Left lung (tissue), 10 donors: Measurements from ENCODE around the gene PGAM4. TPM values are rescaled to one million over a fixed set of nuclear protein-coding genes. Genes with fewer than 3 reads are reported as not detected.
A peak's percentile ranks its signal among the peaks of the same experiment; 100 is the strongest.

Source experiments
- ATAC-seq: fragments of 200-7000 bp; cut with Tn5 transposase; one replicate; pipeline ENCODE4 v1.9.1; 2020; ENCODE audit warnings: moderate library complexity
- DNase-seq, 4 donors: peaks; one replicate each; pipeline ENCODE4 v3.0.0-alpha.2; 2013 to 2020
- H3K27ac ChIP-seq, 2 donors: fragments of 200-600 bp; sonication (generic) in 1 of 2; one replicate each; pipeline versions ENCODE4 v1.5.0 to v1.8.0; 2020 to 2021
- H3K27me3 ChIP-seq, 2 donors: fragments of 200-600 bp; sonication (generic) in 1 of 2; one replicate each; pipeline versions ENCODE4 v1.5.0 to v1.8.0; 2020 to 2021
- H3K36me3 ChIP-seq, 2 donors: fragments of 200-600 bp; sonication (generic) in 1 of 2; one replicate each; pipeline versions ENCODE4 v1.5.0 to v1.8.0; 2020 to 2021
- H3K4me1 ChIP-seq, 2 donors: fragments of 200-600 bp; one replicate each; pipeline ENCODE4 v1.8.0; 2021
- H3K4me3 ChIP-seq, 2 donors: fragments of 200-600 bp; sonication (generic) in 1 of 2; one replicate each; pipeline versions ENCODE4 v1.5.0 to v1.8.0; 2020 to 2021; ENCODE audit warnings: mild to moderate bottlenecking in 1 of 2
- H3K9me3 ChIP-seq, 2 donors: fragments of 200-600 bp; sonication (generic) in 1 of 2; one replicate each; pipeline versions ENCODE4 v1.5.0 to v1.8.0; 2020 to 2021
- intact Hi-C, 2 donors: fragments of 100-400 bp; cut with DNase I; formaldehyde crosslinking; loops; one replicate each; pipeline versions ENCODE4 v1.11.2 to v1.14.2; 2022
- polyA plus RNA-seq, 6 donors: library from polyadenylated mRNA; unstranded; fragments of 120-200 nt; gene quantifications; one replicate each; pipeline ENCODE4 v1.2.1, GENCODE V29; 2013; ENCODE audit not compliant: insufficient read length in 6 of 6
- total RNA-seq, 2 donors: library from RNA; stranded (reverse); fragmentation: NEBNext Ultra II Directional; extraction: Animal tissue kit (Norgen Biotek cat#: 25700); gene quantifications; one replicate each; pipeline ENCODE4 v1.2.1, GENCODE V29; 2021
- TF ChIP-seq, protein P1 (sequence below), 2 donors: fragments of 200-600 bp; sonication (generic) in 1 of 2; IDR thresholded peaks; one replicate each; pipeline versions ENCODE4 v1.5.0 to v1.8.0; 2021; ENCODE audit warnings: antibody characterized with exemption in 2 of 2
- donor health status: DM: no; HTN: yes; CAD: no.
- donor health status: DM: no; HTN: no; CAD: no.

PGAM4 gene
- total and polyA plus RNA-seq, 8 donors, result 0.17 to 1.4 (median 0.64) TPM; not detected in 3

DNA sequence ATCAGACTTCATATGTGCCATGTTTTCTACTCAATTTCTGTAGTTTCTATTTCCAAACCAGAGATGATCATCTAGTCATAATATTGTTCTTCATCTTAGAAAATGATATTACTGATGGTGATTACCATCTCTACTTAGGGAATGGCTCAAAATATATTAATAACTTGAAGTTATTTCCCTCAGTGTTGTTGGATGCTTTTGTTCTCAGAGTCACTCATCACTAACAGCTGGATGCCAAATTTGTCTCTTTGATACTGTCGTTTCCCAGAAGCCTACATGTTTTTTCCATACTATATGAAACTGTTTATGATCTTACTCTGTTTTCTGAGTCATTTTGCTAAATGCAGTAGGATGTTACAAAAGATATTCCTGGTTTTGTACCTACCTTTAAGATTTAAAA lies 8.9 kb downstream of the PGAM4 start:
- TF ChIP-seq, protein P1, sequence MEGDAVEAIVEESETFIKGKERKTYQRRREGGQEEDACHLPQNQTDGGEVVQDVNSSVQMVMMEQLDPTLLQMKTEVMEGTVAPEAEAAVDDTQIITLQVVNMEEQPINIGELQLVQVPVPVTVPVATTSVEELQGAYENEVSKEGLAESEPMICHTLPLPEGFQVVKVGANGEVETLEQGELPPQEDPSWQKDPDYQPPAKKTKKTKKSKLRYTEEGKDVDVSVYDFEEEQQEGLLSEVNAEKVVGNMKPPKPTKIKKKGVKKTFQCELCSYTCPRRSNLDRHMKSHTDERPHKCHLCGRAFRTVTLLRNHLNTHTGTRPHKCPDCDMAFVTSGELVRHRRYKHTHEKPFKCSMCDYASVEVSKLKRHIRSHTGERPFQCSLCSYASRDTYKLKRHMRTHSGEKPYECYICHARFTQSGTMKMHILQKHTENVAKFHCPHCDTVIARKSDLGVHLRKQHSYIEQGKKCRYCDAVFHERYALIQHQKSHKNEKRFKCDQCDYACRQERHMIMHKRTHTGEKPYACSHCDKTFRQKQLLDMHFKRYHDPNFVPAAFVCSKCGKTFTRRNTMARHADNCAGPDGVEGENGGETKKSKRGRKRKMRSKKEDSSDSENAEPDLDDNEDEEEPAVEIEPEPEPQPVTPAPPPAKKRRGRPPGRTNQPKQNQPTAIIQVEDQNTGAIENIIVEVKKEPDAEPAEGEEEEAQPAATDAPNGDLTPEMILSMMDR (IDR thresholded peaks at IDR 0.05), result no peak
- no peak for DNase-seq
- intact Hi-C loops, result no loop called here
- no peak overlapping the region for H3K4me3 ChIP-seq
- H3K9me3 ChIP-seq, result no peaks in the 10 kb centered on the region
- H3K4me1 ChIP-seq, result no peaks in the 10 kb centered on the region
- H3K36me3 ChIP-seq, result no peaks in the 10 kb centered on the region
- no peaks in the 10 kb centered on the region for H3K27me3 ChIP-seq
- H3K27ac ChIP-seq, result no peak overlapping the region
- ATAC-seq, result no peak

GRCh38 chrX:77953708-77954107 lies 15.7 kb downstream of the PGAM4 start:
- ATAC-seq, result peak; percentile 69
- Histone ChIP-seq H3K27ac (no peak overlapping the region), H3K9me3 (no peaks in the 10 kb centered on the region), H3K4me3 (no peak overlapping the region), H3K4me1 (peaks cover 0 to 10% of the 10 kb centered on the region in 2 donors), H3K27me3 (no peaks in the 10 kb centered on the region), H3K36me3 (no peaks in the 10 kb centered on the region)
- DNase-seq, result no peak
- TF ChIP-seq, protein P1 (IDR thresholded peaks at IDR 0.05), result no peak
- intact Hi-C loops, result no loop called here

DNA sequence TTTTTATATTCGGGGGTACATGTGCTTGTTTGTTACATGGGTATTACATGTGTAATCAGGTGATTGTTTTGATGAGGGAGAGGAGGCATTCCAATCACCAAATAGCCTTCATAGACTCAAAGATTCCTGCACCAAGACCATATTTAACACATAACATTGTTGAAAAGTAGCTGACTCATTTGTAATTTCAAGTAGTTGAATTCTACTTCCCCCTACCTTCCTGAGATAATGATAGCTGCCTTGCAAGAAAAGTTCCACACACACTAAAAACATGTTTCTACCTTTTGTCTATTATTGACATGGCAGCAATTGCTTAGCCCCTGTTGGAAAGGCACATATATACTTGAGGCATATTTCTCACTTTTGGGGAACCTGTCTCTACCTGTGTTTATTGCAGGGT lies 16.1 kb downstream of the PGAM4 start:
- intact Hi-C loops, result no loop called here
- Histone ChIP-seq H3K27me3 (no peaks in the 10 kb centered on the region), H3K4me3 (no peak overlapping the region), H3K9me3 (no peaks in the 10 kb centered on the region), H3K27ac (peak overlapping the region in 1 of 2 donors; percentile 18), H3K4me1 (peaks cover 0 to 10% of the 10 kb centered on the region in 2 donors), H3K36me3 (no peaks in the 10 kb centered on the region)
- ATAC-seq (peak; percentile 44), DNase-seq (no peak)
- TF ChIP-seq, protein P1 (IDR thresholded peaks at IDR 0.05), result no peak

- no peaks in the 10 kb centered on the region for H3K27me3 ChIP-seq
- DNase-seq (no peak), ATAC-seq (no peak)
- H3K4me1 ChIP-seq, result peaks cover 0 to 10% of the 10 kb centered on the region in 2 donors
- no peak overlapping the region for H3K4me3 ChIP-seq
- no peak overlapping the region for H3K27ac ChIP-seq
- no peaks in the 10 kb centered on the region for H3K36me3 ChIP-seq
- TF ChIP-seq, protein P1 (IDR thresholded peaks at IDR 0.05), result no peak
- intact Hi-C loops, result no loop called here
- no peaks in the 10 kb centered on the region for H3K9me3 ChIP-seq
These were observed 17.3 kb downstream of the PGAM4 start for GRCh38 chrX:77952173-77952572.

DNA sequence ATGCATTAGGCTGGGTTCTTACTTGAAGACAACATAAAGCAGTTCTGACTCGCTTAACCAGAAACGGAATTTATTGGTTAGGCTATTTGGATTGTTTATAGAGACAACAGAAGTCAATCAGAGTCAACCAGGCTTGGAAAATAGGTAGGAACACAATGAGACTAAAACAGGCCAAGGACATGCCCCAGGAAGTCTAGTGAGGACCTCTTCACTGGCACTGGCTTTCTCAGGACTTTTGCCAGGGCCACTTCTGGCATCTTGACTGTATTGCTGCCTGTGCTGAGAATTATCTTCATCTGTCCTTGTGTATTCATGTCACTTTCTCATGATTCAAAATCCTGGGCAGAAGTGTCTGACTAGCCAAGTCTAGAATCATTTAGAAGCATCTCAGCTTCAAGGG lies 19.6 kb downstream of the PGAM4 start:
- peak; percentile 70 for ATAC-seq

More for the DNA sequence above, 19.6 kb downstream of the PGAM4 start:
- TF ChIP-seq, protein P1 (IDR thresholded peaks at IDR 0.05), result no peak
- no peaks in the 10 kb centered on the region for H3K36me3 ChIP-seq
- H3K27ac ChIP-seq, result no peak overlapping the region
- no peak for DNase-seq
- no peak overlapping the region for H3K4me3 ChIP-seq
- intact Hi-C loops, result no loop called here
- H3K9me3 ChIP-seq, result no peaks in the 10 kb centered on the region
- peaks cover 0 to 18% of the 10 kb centered on the region in 2 donors for H3K4me1 ChIP-seq
- no peaks in the 10 kb centered on the region for H3K27me3 ChIP-seq
